Activated CD4-positive, alpha-beta T cell treated with anti-CD3 and anti-CD28 coated beads, Interleukin-2, amount 50 U/mL, for 48 hours (primary cell): ENCODE data around the gene TAS2R5.
"Not testable (repeated sequence)": the region's sequence is repeated elsewhere in the genome, so short reads cannot be mapped to it uniquely, and the experiment has no call there.

Source experiments
- DNase-seq, 2 experiments: peaks; one replicate each; pipeline ENCODE4 v3.0.0-alpha.2; 2020

The TAS2R5 gene, protein sequence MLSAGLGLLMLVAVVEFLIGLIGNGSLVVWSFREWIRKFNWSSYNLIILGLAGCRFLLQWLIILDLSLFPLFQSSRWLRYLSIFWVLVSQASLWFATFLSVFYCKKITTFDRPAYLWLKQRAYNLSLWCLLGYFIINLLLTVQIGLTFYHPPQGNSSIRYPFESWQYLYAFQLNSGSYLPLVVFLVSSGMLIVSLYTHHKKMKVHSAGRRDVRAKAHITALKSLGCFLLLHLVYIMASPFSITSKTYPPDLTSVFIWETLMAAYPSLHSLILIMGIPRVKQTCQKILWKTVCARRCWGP

DNA sequence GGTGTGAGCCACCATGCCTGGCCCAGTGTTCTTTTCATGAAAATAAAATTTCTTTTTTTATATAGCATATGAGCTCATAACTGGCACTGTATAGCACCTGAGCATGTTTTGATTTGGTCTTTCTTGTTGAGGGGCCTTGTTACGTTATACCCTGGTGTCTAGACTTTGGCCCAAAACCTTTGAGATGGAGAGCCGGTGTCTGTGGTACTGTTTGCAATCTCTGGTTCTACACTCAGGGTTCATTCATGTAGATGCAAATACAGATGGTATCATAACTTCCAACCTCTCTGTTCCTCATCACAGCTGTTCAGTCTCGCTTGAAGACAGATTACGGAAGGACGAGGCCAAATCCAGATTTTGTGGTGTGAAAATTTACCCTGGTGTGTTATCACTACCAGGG is at the start of gene TAS2R5:
Gene TAS2R5 (plus strand): TSS at position 301 of the 400 bp plus-strand sequence. CDS start 145 bp downstream, outside the sequence.
- DNase-seq, result no peak

DNA sequence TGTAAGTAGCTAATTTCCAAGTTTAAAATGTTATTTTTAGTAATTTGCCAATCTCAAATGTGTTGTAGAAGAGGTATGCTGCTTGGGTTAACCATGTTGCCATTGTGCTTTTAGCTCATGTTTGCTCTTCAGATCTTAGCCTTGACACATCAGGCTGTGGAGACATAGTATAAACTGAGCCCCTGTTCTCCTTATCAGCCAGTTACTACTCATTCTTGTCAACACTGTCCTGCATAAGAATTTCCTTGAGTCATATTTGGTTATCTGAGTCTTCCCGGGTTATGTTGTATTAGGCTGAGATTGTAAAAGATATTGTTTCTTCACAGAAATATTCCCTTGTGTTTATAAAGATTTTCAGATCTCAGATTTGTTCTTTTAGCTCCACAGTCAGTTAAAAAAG is 47.8 kb upstream of the TAS2R5 start:
- DNase-seq, result no peak

DNA sequence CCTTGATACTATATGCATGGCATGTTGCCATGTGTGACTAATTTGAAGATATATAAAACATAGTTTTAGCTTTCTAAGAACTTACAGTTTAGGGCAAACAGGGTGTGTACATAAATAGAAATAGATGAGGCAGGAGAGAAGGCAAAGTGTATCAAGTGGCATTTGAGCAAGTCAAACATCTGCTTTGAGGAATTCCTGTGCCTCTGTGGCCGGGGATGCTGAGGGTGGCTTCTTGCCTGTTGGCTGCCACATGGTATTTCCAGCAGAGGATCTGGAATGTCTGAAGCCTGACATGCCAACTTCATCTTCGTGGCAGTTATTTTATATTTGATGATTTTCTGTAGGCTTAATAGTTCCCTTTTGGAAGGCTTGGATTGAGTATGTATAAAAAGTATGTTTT is 45.9 kb upstream of the TAS2R5 start:
- DNase-seq, result no peak

DNA sequence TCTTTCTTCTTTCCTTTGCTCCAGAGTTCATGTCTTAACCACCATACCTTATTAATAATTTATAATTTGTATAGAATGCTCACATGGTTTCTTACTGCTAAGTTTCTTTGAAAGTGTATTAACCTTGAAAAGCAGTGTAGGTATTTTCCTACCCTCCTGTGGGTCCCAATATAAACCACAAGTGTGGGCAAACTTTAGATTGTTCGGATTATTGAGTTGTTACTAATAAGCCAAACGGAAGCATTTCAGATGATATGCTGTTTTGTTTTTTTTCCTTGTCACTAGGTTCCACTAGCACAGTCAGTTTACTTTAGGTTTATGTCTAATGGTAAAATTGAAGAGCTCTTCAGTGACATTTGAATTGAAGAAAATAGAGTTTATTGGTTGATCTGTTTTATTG is 41.6 kb upstream of the TAS2R5 start:
- DNase-seq, result no peak

DNA sequence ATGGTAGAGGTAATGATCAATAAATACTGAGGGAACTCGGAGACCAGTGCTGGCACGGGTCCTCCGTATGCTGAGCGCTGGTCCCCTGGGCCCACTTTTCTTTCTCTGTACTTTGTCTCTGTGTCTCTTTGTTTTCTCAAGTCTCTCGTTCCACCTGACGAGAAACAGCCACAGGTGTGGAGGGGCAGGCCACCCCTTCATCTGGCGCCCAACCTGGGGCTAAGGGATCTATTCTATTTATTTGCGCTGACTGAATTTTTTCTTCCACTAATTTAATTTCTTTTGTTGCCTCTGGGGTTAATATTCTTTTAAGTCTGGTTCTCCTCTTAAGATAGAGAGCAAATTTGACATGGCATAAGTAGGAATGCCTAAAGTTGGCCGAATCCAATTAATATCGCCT is 38.1 kb upstream of the TAS2R5 start:
- DNase-seq, result peak in 1 of 2 experiments; percentile 7

DNA sequence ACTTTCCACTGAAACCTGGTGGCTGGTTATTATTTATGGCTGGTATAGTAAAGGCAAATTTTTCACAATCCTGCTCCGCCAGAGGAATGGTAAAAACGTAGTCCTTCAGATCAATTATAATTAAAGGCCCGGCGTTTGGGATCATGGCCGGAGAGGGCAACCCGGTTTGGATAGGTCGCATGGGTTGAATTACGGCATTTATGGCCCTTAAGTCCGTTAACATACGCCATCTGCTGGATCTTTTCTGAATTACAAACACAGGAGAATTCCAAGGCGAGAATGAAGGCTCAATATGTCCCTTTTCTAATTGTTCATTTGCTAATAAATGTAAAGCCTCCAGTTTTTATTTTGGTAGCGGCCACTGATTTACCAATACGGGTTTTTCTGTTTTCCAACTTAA is 37.4 kb upstream of the TAS2R5 start:
- no peak for DNase-seq

DNA sequence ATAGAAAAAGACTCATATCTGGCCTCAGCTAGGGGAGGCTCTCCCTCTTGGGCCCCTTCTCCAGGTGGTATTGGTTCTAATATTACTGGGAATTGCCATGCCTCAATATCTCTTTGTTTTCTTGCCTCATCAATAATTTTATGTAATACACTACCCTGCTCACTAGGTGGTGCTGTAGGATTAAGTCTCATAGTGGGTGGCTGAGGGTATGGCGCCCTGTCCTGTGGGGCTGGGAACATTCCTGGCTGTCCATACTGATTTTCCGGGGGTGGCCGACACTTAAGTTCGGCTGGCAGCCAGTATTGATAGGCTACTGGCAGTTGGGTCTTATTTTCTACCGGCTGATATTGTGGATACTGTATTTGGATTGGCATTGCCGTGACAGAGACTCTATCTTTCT is 35.1 kb upstream of the TAS2R5 start:
- no peak for DNase-seq

DNA sequence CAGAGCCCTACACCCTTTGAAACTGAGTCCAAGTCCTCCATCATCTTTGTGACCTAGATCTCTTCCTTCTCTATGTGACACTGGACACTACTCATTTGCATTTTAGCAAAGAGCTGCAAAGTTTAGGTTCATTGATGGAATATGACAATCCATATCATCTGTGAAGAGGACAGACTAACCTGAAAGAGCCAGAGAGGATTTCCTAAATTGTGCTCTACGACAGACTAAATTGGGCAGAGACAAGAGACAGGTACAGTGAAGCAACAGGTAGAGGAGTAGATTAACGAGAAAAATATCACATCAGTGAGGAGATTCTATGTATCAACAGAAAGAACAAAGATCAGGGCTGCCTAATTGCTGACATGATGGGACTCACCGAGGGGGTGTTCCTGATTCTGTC is 26.2 kb upstream of the TAS2R5 start, which contains the start of gene TAS2R3:
Gene TAS2R3 (plus strand): TSS at position 301 of the 400 bp plus-strand sequence. CDS start 62 bp downstream, at position 363.
- no peak for DNase-seq

DNA sequence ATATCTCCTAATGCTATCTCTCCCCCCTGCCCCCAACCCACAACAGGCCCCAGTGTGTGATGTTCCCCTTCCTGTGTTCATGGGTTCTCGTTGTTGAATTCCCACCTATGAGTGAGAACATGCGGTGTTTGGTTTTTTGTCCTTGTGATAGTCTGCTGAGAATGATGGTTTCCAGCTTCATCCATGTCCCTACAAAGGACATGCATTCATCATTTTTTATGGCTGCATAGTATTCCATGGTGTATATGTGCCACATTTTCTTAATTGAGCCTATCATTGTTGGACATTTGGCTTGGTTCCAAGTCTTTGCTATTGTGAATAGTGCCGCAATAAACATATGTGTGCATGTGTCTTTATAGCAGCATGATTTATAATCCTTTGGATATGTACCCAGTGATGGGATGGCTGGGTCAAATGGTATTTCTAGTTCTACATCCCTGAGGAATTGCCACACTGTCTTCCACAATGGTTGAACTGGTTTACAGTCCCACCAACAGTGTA is 19.9 kb upstream of the TAS2R5 start:
- DNase-seq, result not testable (repeated sequence)

DNA sequence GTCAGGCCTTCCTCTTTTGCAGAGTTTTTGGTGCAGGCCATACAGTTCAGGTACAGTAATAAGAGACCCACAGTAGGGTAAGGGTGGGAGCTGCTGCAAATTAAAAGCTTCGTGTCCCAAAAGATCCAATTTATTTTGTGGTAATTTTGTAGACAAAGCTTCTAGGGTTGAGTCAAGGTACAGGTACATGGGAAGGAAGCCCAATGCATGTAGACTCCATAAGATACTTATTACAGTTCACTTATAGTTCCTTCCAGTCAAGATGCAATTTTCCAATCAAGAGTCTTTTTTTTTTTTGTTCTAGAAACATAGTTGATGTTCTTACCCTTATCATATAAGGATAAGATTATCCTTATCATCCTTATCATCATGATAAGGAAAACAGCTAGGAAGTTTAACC is 13.6 kb upstream of the TAS2R5 start, which contains the start of gene TAS2R4:
Gene TAS2R4 (plus strand): TSS at position 301 of the 400 bp plus-strand sequence. CDS start 1,815 bp downstream, outside the sequence.
- DNase-seq, result no peak

DNA sequence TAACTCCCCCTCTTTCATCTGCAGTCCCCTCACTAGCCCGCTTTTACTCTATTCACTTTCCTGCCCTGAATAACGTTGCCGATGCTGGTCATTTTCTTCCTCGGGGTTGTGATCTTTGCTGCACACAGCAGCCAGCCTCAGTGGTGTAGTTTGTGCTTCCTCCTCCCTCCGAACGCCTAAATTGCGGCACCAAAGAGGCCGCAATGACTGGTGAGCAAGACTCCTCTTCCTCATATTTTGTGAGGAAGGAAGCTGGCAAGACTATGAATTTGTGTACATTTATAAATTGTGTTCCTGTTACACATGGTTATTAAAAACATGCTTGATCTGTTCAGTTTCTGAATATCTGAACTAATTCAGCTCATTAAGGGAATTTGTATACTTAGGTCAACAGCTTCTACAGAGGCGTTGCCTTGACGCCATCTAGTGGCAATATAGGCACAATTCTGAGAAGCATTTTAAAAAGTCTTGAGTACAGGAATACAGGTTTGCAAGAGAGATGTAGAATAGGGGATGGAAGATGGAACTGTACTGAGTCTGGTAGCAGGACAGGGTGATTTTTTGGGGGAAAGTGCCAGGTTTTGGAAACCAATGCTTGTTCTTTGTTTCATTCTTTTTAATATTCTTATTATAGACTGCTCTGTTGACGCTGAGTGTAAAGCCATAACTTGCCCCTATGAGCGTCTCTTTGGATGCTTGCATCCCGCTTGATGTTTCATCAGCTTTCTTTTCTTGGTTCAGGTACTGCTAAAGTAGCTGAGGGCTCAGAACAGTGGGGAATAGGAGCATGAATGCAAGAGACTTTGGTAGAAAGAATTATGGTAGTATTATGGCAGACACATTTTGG is 4.1 kb upstream of the TAS2R5 start:
- peak in 1 of 2 experiments; percentile 5 for DNase-seq

DNA sequence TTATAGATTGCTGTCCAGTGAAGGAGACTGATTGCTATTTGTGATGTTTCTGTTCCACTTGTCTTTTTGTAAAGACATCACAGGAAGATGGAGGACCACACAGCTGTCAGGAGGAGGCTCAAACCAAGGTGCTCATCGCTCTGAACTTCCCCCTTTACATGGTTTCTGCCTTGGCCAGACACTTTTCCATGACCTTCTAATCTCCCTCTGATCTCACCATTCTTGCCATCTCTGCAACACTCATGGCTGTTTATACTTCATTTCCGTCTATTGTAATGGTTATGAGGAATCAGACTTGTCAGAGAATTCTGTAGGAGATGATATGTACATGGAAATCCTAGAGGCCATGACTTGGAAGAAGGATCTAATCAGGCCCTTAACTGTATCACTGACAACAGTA is 1.7 kb upstream of the TAS2R5 start:
- DNase-seq, result no peak

DNA sequence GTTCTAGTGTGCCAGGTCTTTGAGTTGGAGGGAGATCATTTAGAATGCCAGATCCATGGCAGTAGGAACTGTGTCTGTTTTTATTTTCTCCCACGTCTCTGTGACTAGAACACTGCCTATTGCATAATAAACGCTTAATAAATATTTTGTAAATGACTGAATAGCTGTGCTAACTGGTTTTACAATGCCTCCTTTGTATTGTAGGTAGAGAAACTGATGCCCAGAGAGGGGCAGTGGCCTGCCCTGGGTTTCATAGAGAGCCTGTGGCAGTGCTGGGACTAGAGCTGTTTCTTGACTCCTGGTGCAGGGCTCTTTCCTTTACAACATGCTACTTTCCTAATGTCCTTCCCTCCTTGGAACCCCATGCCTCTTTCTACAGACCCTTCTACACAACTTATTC is 2.5 kb downstream of the TAS2R5 start:
- no peak for DNase-seq

DNA sequence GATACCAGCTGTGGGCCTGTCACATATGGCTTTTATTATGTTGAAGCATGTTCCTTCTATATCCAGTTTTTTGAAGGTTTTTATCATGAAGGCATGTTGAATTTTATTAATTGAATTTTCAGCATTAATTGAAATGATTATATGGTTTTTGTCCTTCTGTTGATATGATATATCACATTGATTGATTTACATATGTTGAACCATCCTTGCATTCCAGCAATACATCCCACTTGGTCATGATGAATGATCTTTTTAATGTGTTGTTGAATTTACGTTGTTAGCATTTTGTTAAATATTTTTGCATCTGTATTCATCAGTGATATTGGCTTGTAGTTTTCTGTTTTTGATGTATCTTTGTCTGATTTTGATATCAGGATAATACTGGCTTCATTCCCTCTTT is 30.1 kb downstream of the TAS2R5 start:
- no peak for DNase-seq

DNA sequence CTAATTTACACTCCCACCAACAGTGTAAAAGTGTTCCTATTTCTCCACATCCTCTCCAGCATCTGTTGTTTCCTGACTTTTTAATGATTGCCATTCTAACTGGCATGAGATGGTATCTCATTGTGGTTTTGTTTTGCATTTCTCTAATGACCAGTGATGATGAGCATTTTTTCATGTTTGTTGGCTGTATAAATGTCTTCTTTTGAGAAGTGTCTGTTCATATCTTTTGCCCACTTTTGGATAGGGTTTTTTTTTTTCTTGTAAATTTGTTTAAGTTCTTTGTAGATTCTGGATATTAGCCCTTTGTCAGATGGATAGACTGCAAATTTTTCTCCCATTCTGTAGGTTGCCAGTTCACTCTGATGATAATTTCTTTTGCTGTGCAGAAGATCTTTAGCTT is 32.4 kb downstream of the TAS2R5 start:
- DNase-seq, result not testable (repeated sequence)

DNA sequence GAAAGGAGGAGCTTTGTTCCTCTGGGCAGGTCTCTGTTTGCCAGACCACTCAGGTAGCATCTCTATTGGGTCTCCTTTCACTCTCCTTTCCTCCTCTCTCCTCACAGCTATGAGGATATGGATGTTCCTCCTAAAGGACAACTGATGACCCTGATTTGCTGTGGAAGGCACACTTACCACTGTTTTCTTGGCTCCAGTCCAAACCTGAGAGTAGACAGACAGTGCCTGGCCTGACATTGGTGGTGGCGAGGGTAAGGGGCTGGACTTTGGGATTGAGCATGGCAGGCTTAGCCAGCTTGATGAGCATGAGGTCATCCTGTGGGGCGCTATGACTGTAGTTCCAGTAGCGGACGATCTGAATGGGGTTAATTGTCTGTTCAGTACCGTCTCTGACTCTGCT is 47.7 kb downstream of the TAS2R5 start:
- DNase-seq, result no peak

DNA sequence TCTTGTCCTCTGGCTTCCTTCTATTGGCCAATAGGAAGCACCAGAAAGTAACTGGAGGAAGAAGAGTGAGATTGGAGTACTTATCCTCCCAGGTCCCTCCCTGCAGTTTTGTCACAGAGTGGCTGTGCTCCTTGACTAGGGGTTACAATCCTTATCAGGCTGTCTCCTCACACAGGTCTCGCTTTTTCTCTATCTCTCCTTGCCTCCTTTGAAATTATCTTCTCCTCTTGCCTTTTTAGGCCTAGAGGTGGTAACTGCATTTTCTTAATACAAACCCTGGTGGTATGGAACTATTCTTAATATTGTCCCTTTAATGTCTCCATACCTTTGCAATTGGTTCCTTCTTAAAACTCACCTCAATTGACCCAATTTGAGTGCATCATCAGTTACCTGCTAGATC is 48.6 kb downstream of the TAS2R5 start:
- no peak for DNase-seq

DNA sequence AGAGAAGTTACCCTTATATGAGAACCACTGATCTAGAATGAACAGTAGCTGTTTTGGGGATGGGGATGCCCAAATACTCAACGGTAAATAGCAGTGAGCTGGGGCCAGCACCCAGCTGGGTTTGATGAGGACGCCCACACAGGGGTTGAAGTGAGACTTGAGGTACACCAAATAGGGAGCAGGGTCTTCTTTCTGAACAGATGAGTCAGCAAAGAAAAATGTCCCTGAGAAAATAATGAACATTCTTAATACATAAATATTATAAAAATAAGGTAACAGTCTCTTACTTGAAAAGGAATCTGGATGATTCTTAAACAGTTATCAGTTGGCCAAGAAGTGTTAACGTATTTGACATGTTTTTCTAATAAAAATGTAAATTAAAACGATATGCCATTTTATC is 49.2 kb downstream of the TAS2R5 start:
- DNase-seq, result no peak

DNA sequence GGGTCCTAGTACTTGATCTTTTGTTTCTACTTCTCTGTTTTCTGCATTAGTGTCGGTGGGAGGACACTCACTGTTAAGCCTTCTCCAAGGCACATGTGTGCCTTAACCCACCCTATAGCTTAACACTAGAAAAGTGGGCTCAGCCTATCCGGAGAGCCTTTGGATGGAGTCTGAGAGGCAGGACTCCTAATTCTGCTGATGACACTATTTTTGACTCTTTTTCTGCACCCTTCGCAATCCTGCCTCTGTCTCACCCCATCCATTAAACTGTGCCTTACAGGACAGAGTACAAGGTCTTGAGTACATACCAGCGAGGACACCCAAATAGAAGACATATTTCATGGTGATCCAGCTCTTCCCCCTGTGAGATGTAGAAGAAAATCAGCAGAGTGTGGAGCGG is 50.7 kb downstream of the TAS2R5 start:
- DNase-seq, result no peak
